Esophagus muscularis mucosa (tissue), 4 donors: Measurements from ENCODE around the gene UBE2G1.

Source experiments
- EP300 ChIP-seq: sonication (generic); formaldehyde crosslinking; IDR thresholded peaks from one replicate; pipeline ENCODE4 v1.6.1; 2017; ENCODE audit warnings: antibody characterized with exemption
- POLR2A ChIP-seq: fragments of 450-650 bp; IDR thresholded peaks from one replicate; pipeline ENCODE4 v1.6.1; 2017; ENCODE audit warnings: antibody characterized with exemption, moderate library complexity, mild to moderate bottlenecking, low read depth
- POLR2AphosphoS5 ChIP-seq, 2 donors: sonication (generic); formaldehyde crosslinking; IDR thresholded peaks; one replicate each; pipeline ENCODE4 v1.6.1; 2017; ENCODE audit warnings: antibody characterized with exemption in 2 of 2
- TF ChIP-seq, protein P1 (sequence below), 3 experiments: fragments of 200-600 bp in 2 of 3; fragments of 450-650 bp in 1 of 3; sonication (generic) in 2 of 3; IDR thresholded peaks; one replicate each; pipeline ENCODE4 v1.5.1; 2017 to 2019; ENCODE audit warnings: antibody characterized with exemption in 3 of 3, mild to moderate bottlenecking in 2 of 3, moderate library complexity in 1 of 3

DNA sequence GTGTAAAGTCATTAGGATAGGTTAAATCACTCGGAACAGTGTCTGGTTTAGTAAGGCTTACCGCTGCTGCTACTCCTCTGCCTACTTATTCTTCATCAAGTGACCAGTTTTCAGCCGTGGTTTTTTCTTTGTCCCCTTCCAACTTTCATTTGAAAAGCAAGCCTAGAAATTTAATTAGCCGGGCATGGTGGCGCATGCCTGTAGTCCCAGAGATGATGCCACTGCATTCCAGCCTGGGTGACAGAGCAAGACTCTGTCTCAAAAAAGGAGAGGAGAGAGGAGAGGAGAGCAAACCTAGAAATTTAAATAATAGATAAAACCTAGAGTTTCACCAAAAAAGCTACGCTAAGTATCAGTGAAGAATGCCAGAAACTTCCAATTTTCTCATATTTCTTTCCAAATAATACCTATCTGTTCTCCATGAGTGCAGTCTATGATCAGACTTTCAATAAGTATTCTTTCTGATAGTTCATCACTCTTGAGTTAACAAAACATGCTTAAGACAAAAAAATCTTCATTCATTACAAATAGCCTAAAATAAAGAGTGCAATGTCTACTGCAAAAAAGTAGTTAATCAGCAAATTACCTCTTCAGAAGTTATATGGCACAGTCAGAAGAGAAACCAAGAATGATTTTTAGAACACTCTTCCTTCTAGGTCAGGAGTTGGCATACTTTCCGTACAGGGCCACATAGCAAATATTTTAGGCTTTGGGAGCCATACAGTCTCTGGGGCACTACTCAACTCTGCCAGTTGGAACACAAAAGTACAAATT lies 117.8 kb downstream of the UBE2G1 start:
- TF ChIP-seq, protein P1, sequence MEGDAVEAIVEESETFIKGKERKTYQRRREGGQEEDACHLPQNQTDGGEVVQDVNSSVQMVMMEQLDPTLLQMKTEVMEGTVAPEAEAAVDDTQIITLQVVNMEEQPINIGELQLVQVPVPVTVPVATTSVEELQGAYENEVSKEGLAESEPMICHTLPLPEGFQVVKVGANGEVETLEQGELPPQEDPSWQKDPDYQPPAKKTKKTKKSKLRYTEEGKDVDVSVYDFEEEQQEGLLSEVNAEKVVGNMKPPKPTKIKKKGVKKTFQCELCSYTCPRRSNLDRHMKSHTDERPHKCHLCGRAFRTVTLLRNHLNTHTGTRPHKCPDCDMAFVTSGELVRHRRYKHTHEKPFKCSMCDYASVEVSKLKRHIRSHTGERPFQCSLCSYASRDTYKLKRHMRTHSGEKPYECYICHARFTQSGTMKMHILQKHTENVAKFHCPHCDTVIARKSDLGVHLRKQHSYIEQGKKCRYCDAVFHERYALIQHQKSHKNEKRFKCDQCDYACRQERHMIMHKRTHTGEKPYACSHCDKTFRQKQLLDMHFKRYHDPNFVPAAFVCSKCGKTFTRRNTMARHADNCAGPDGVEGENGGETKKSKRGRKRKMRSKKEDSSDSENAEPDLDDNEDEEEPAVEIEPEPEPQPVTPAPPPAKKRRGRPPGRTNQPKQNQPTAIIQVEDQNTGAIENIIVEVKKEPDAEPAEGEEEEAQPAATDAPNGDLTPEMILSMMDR (IDR thresholded peaks at IDR 0.05) = no peak
- no peak for TF ChIP-seq POLR2AphosphoS5 (IDR thresholded peaks at IDR 0.05)
- TF ChIP-seq POLR2A = no peak
- no peak for TF ChIP-seq EP300
